ENCODE measurements around the gene PPP1R1C. TPM values are rescaled to one million over a fixed set of nuclear protein-coding genes. Genes with fewer than 3 reads are reported as not detected.

The PPP1R1C gene
- total RNA-seq, 1 donor from 2014 or later: 0.52 TPM

DNA sequence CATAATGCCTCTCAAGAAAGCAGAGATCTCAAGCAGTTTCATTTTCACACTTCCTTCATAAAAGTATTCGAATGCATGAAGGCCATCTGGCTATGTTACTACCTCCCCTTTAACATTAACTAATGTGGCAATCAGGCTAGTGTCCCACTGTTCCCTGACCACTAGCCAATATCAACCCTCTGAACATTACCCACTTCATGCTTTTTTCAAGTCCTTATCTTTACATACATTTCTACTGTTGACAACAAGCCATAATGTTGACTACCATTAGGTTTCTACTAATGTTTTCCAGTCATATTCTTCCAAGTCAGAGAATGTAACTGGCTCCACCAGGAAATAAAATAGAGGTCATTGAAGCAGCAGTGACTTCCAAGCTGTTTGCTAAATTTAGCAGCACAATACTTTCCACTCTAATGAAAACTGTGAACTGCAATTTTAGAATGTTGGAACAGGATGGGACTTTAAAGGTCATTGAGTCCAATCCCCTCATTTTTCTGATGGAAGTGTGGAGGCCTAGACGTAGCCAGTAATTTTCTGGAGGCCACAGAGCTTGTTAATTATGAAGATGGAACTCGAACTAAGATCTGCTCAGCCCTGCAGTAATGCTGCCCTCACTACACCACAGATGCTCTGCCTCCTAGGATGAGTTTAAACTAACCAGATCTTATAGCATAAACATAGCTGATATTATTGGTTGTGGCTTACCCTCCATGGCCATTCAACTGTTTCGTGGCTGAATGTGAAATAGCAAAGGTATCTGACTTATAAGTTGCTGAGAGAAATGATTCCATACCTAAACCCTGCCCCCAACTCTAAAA, 630 bp upstream of the PPP1R1C start:
- Mint-ChIP-seq H3K36me3 (ENCODE audit: low read depth) (no peaks in the 10 kb centered on the region), H3K4me3 (ENCODE audit: unreplicated experiment) (no peak overlapping the region), H3K27ac (ENCODE audit: unreplicated experiment) (peak overlapping the region; percentile 22), H3K4me1 (ENCODE audit: low read depth) (peaks cover 9% of the 10 kb centered on the region), H3K9me3 (ENCODE audit: low read depth) (no peaks in the 10 kb centered on the region), H3K27me3 (ENCODE audit: low read depth) (no peaks in the 10 kb centered on the region)
- TF ChIP-seq, protein P1, sequence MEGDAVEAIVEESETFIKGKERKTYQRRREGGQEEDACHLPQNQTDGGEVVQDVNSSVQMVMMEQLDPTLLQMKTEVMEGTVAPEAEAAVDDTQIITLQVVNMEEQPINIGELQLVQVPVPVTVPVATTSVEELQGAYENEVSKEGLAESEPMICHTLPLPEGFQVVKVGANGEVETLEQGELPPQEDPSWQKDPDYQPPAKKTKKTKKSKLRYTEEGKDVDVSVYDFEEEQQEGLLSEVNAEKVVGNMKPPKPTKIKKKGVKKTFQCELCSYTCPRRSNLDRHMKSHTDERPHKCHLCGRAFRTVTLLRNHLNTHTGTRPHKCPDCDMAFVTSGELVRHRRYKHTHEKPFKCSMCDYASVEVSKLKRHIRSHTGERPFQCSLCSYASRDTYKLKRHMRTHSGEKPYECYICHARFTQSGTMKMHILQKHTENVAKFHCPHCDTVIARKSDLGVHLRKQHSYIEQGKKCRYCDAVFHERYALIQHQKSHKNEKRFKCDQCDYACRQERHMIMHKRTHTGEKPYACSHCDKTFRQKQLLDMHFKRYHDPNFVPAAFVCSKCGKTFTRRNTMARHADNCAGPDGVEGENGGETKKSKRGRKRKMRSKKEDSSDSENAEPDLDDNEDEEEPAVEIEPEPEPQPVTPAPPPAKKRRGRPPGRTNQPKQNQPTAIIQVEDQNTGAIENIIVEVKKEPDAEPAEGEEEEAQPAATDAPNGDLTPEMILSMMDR (IDR thresholded peaks at IDR 0.05): no peak
- no peak for DNase-seq (ENCODE audit: low spot score)

DNA sequence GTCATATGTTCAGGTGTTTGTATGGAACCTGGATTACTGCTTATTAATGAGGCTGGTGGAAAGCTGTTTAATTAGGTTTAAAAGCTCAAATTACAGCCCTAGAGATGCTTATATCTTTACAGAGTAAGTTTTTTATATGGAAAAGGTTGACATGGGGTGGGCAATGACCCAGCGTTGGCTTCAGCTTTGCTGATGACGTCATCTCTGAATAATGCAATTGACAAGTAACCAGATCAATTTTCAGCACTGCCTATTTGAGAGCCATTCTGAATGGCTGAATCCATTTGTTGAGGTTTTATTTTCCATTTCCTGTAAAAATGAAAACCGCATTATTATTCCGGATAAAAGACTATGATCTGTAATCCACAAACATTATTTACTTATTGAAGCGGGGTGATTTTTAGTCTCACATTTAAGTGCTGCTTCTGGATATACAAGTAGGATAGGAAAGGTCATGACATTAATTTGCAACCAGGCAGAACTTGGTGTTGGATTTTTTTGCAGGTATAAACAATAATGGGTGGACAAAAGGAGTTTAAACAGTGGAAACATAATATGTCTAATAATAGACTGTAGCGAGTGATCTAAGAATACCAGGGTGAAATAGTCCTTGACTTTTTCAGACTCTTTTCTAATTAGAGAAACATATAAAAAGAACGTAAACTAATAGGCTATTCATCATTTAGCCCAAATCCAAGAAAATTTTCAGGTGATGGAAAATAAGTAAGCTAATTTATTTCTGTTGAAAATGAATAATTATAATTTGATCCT, 2.7 kb downstream of the PPP1R1C start:
- TF ChIP-seq, protein P1 (IDR thresholded peaks at IDR 0.05): no peak
- no peaks in the 10 kb centered on the region for H3K36me3 Mint-ChIP-seq (ENCODE audit: low read depth)
- peaks cover 9% of the 10 kb centered on the region for H3K4me1 Mint-ChIP-seq (ENCODE audit: low read depth)
- H3K4me3 Mint-ChIP-seq (ENCODE audit: unreplicated experiment): no peak overlapping the region
- H3K27ac Mint-ChIP-seq (ENCODE audit: unreplicated experiment): no peak overlapping the region
- no peak for DNase-seq (ENCODE audit: low spot score)
- H3K27me3 Mint-ChIP-seq (ENCODE audit: low read depth): no peaks in the 10 kb centered on the region
- H3K9me3 Mint-ChIP-seq (ENCODE audit: low read depth): no peaks in the 10 kb centered on the region

- peaks cover 9% of the 10 kb centered on the region for H3K4me1 Mint-ChIP-seq (ENCODE audit: low read depth)
- H3K27ac Mint-ChIP-seq (ENCODE audit: unreplicated experiment): no peak overlapping the region
- no peaks in the 10 kb centered on the region for H3K27me3 Mint-ChIP-seq (ENCODE audit: low read depth)
- TF ChIP-seq, protein P1 (IDR thresholded peaks at IDR 0.05): no peak
- DNase-seq (ENCODE audit: low spot score): no peak
- H3K36me3 Mint-ChIP-seq (ENCODE audit: low read depth): no peaks in the 10 kb centered on the region
- no peak overlapping the region for H3K4me3 Mint-ChIP-seq (ENCODE audit: unreplicated experiment)
- no peaks in the 10 kb centered on the region for H3K9me3 Mint-ChIP-seq (ENCODE audit: low read depth)
Measured at GRCh38 chr2:181989099-181989498, 3.4 kb downstream of the PPP1R1C start.

DNA sequence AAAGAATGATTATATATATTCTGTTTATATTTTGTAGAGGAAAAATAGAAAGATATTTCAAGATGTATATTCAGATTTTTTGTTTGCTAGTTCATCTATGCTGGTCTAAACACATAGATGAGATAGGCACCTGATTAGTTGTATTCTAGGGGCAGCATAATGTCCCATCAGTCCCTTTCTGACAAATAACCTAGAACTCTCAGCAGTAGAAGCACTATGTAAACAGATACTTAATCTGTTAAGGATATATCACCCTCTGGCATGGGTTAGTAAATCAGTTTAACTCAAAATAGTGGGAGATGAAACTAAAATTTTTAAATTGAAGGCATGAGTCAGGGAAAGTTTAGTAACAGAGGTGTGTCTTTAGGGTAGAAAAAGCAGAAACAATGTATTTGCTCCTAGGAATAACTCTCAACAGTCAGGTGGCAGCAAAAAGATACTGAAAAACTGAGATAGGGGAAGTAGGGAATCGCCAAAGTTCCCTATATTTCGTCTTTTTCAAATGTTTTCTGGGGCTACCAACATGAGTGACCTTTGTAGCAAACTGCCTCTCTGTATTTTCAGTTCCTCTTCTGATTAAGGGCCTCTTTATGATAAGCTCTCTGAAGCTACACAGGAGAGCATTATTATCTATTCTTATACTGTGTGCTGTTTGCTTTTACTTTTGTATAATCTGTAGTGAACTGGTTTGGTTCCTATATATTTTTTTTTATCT, 5.7 kb downstream of the PPP1R1C start:
- H3K4me1 Mint-ChIP-seq (ENCODE audit: low read depth): no peaks in the 10 kb centered on the region
- H3K27me3 Mint-ChIP-seq (ENCODE audit: low read depth): no peaks in the 10 kb centered on the region
- no peak overlapping the region for H3K4me3 Mint-ChIP-seq (ENCODE audit: unreplicated experiment)

More for the DNA sequence above, 5.7 kb downstream of the PPP1R1C start:
- Mint-ChIP-seq H3K9me3 (ENCODE audit: low read depth) (no peaks in the 10 kb centered on the region), H3K36me3 (ENCODE audit: low read depth) (no peaks in the 10 kb centered on the region), H3K27ac (ENCODE audit: unreplicated experiment) (no peak overlapping the region)
- TF ChIP-seq, protein P1 (IDR thresholded peaks at IDR 0.05): no peak
- DNase-seq (ENCODE audit: low spot score): no peak
